ENCODE measurements around the gene SLC39A5. TPM values are rescaled to one million over a fixed set of nuclear protein-coding genes. Genes with fewer than 3 reads are reported as not detected.
A peak's percentile ranks its signal among the peaks of the same experiment; 100 is the strongest.
"Not testable (repeated sequence)": the region's sequence is repeated elsewhere in the genome, so short reads cannot be mapped to it uniquely, and the experiment has no call there.

Gene SLC39A5
- total and polyA plus RNA-seq, 4 donors = 125 to 195 (median 142) TPM

DNA sequence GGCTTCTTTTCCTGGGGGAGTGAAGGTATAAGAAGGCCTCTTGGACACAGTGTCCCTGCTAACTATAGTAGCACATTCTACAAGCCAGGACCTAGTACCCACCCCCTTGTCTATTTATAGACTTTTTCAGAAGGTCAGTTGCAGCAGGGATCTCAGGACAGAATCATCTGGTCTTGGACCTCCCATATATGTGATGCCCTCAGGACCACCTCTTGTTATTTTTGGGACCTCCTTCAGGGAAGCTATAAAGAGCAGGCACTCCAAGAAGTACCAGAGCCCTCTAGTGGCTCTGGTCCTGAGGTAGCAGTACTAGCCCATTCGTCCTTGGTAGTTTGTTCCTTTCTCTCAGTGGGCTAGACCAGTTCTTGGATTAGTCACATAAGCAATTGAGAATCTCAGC, 41.2 kb downstream of the SLC39A5 start:
- H3K4me1 ChIP-seq (ENCODE audit: control insufficient read depth in 4 of 4, insufficient read depth in 4 of 4, low read length in 3 of 4) = peaks cover 2 to 61% (median 48%) of the 10 kb centered on the region in 4 donors
- TF ChIP-seq, protein P1, sequence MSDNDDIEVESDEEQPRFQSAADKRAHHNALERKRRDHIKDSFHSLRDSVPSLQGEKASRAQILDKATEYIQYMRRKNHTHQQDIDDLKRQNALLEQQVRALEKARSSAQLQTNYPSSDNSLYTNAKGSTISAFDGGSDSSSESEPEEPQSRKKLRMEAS (IDR thresholded peaks at IDR 0.05) = no peak
- no peak for TF ChIP-seq REST (IDR thresholded peaks at IDR 0.05)
- peak; percentile 28 to 44 for TF ChIP-seq RAD21 (IDR thresholded peaks at IDR 0.05)
- peak; percentile 9 for TF ChIP-seq CTCF (IDR thresholded peaks at IDR 0.05; ENCODE audit: low read depth, low read length, missing input control)
- WGBS = 11% methylated on average over 1 of the region's 1 CpG
- H3K9ac ChIP-seq (ENCODE audit: low read depth in 1 of 2, low read length in 2 of 2) = no peak overlapping the region
- no peak for DNase-seq (ENCODE audit: low spot score)
- no peak overlapping the region for H3K27ac ChIP-seq (ENCODE audit: low read depth in 1 of 2, low read length in 2 of 2)
- H3K9me3 ChIP-seq (ENCODE audit: control insufficient read depth in 4 of 4, low read length in 3 of 4) = no peaks in the 10 kb centered on the region
- H3K36me3 ChIP-seq (ENCODE audit: control insufficient read depth in 4 of 4, insufficient read depth in 3 of 4, low read depth in 1 of 4, low read length in 3 of 4) = peaks cover 4 to 38% (median 33%) of the 10 kb centered on the region in 4 donors
- no peaks in the 10 kb centered on the region for H3K27me3 ChIP-seq (ENCODE audit: control insufficient read depth in 4 of 4, insufficient read depth in 4 of 4, low read length in 3 of 4)
- no peak overlapping the region for H3K4me3 ChIP-seq (ENCODE audit: low read depth in 1 of 3, low read length in 3 of 3)

GRCh38 chr12:56272468-56272867, 42.6 kb downstream of the SLC39A5 start:
- H3K9me3 ChIP-seq (ENCODE audit: control insufficient read depth in 4 of 4, low read length in 3 of 4); H3K4me3 ChIP-seq (ENCODE audit: low read depth in 1 of 3, low read length in 3 of 3); H3K27ac ChIP-seq (ENCODE audit: low read depth in 1 of 2, low read length in 2 of 2); H3K27me3 ChIP-seq (ENCODE audit: control insufficient read depth in 4 of 4, insufficient read depth in 4 of 4, low read length in 3 of 4); H3K9ac ChIP-seq (ENCODE audit: low read depth in 1 of 2, low read length in 2 of 2); DNase-seq (ENCODE audit: low spot score): not testable (repeated sequence)
- H3K36me3 ChIP-seq (ENCODE audit: control insufficient read depth in 4 of 4, insufficient read depth in 3 of 4, low read depth in 1 of 4, low read length in 3 of 4) = peaks cover 4 to 41% (median 36%) of the 10 kb centered on the region in 4 donors
- WGBS = 40% methylated on average over 2 of the region's 2 CpGs
- TF ChIP-seq HNF4A (conservative IDR thresholded peaks at IDR 0.05) = peak; percentile 45 to 49
- peak in 1 of 2 donors; percentile 17 for TF ChIP-seq RAD21 (IDR thresholded peaks at IDR 0.05)
- peak; percentile 11 for TF ChIP-seq HNF4G (IDR thresholded peaks at IDR 0.05)
- peak in 1 of 2 donors; percentile 26 for TF ChIP-seq RXRA (IDR thresholded peaks at IDR 0.05)
- peaks cover 2 to 49% (median 39%) of the 10 kb centered on the region in 4 donors for H3K4me1 ChIP-seq (ENCODE audit: control insufficient read depth in 4 of 4, insufficient read depth in 4 of 4, low read length in 3 of 4)

- no peak for DNase-seq (ENCODE audit: low spot score)
- no peak overlapping the region for H3K4me3 ChIP-seq (ENCODE audit: low read depth in 1 of 3, low read length in 3 of 3)
- peaks cover 2 to 32% (median 27%) of the 10 kb centered on the region in 4 donors for H3K4me1 ChIP-seq (ENCODE audit: control insufficient read depth in 4 of 4, insufficient read depth in 4 of 4, low read length in 3 of 4)
- 98% methylated on average over 2 of the region's 2 CpGs for WGBS
- no peaks in the 10 kb centered on the region for H3K27me3 ChIP-seq (ENCODE audit: control insufficient read depth in 4 of 4, insufficient read depth in 4 of 4, low read length in 3 of 4)
- no peaks in the 10 kb centered on the region for H3K9me3 ChIP-seq (ENCODE audit: control insufficient read depth in 4 of 4, low read length in 3 of 4)
- no peak overlapping the region for H3K9ac ChIP-seq (ENCODE audit: low read depth in 1 of 2, low read length in 2 of 2)
- H3K36me3 ChIP-seq (ENCODE audit: control insufficient read depth in 4 of 4, insufficient read depth in 3 of 4, low read depth in 1 of 4, low read length in 3 of 4) = peaks cover 8 to 51% (median 46%) of the 10 kb centered on the region in 4 donors
- H3K27ac ChIP-seq (ENCODE audit: low read depth in 1 of 2, low read length in 2 of 2) = no peak overlapping the region
- TF ChIP-seq FOXA1 (IDR thresholded peaks at IDR 0.05) = no peak
- TF ChIP-seq HNF4A (conservative IDR thresholded peaks at IDR 0.05) = no peak
- TF ChIP-seq NR2F2 (IDR thresholded peaks at IDR 0.05) = no peak
- no peak for TF ChIP-seq FOXA2 (IDR thresholded peaks at IDR 0.05)
- TF ChIP-seq ATF3 (IDR thresholded peaks at IDR 0.05) = no peak
- no peak for TF ChIP-seq EGR1 (IDR thresholded peaks at IDR 0.05; ENCODE audit: low read depth in 2 of 2)
- TF ChIP-seq SP1 (IDR thresholded peaks at IDR 0.05) = no peak
- no peak for TF ChIP-seq HNF4G (IDR thresholded peaks at IDR 0.05)
- TF ChIP-seq YY1 (IDR thresholded peaks at IDR 0.05) = no peak
- no peak for TF ChIP-seq CTCF (IDR thresholded peaks at IDR 0.05; ENCODE audit: low read depth, low read length, missing input control)
- TF ChIP-seq, protein P1 (IDR thresholded peaks at IDR 0.05) = no peak
- no peak for TF ChIP-seq GABPA (IDR thresholded peaks at IDR 0.05 in 1 of 2, conservative IDR thresholded peaks at IDR 0.05 in 1 of 2)
- no peak for TF ChIP-seq REST (IDR thresholded peaks at IDR 0.05)
These were observed 44.4 kb downstream of the SLC39A5 start for GRCh38 chr12:56274299-56274698.

Data from liver (tissue), 9 donors.